ENCODE data around the gene EMP2.

The EMP2 gene

GRCh38 chr16:10592611-10593010 lies 12.2 kb upstream of the EMP2 start:
- H3K27ac ChIP-seq (ENCODE audit: low read length), result no peak overlapping the region
- H3K9me3 ChIP-seq (ENCODE audit: control insufficient read depth in 2 of 2, low read length in 2 of 2), result no peaks in the 10 kb centered on the region
- H3K27me3 ChIP-seq (ENCODE audit: control insufficient read depth in 1 of 2, insufficient read depth in 2 of 2, low read length in 2 of 2), result no peaks in the 10 kb centered on the region
- H3K4me1 ChIP-seq (ENCODE audit: control insufficient read depth, insufficient read depth, low read length), result peaks cover under 1% of the 10 kb centered on the region
- H3K4me3 ChIP-seq (ENCODE audit: low read length in 2 of 2), result no peak overlapping the region
- H3K36me3 ChIP-seq (ENCODE audit: control insufficient read depth in 2 of 2, insufficient read depth in 2 of 2, low read length in 2 of 2), result no peaks in the 10 kb centered on the region
- no peak overlapping the region for H3K9ac ChIP-seq (ENCODE audit: low read length in 2 of 2)

- no peak overlapping the region for H3K9ac ChIP-seq (ENCODE audit: low read length in 2 of 2)
- H3K27me3 ChIP-seq (ENCODE audit: control insufficient read depth in 1 of 2, insufficient read depth in 2 of 2, low read length in 2 of 2), result no peaks in the 10 kb centered on the region
- no peak overlapping the region for H3K4me3 ChIP-seq (ENCODE audit: low read length in 2 of 2)
- H3K36me3 ChIP-seq (ENCODE audit: control insufficient read depth in 2 of 2, insufficient read depth in 2 of 2, low read length in 2 of 2), result no peaks in the 10 kb centered on the region
- no peaks in the 10 kb centered on the region for H3K4me1 ChIP-seq (ENCODE audit: control insufficient read depth, insufficient read depth, low read length)
- H3K9me3 ChIP-seq (ENCODE audit: control insufficient read depth in 2 of 2, low read length in 2 of 2), result no peaks in the 10 kb centered on the region
- no peak overlapping the region for H3K27ac ChIP-seq (ENCODE audit: low read length)
Observed at GRCh38 chr16:10590342-10590741, 9.9 kb upstream of the EMP2 start.

- H3K9me3 ChIP-seq (ENCODE audit: control insufficient read depth in 2 of 2, low read length in 2 of 2), result no peaks in the 10 kb centered on the region
- H3K27me3 ChIP-seq (ENCODE audit: control insufficient read depth in 1 of 2, insufficient read depth in 2 of 2, low read length in 2 of 2), result no peaks in the 10 kb centered on the region
- no peaks in the 10 kb centered on the region for H3K36me3 ChIP-seq (ENCODE audit: control insufficient read depth in 2 of 2, insufficient read depth in 2 of 2, low read length in 2 of 2)
- no peak overlapping the region for H3K27ac ChIP-seq (ENCODE audit: low read length)
- no peaks in the 10 kb centered on the region for H3K4me1 ChIP-seq (ENCODE audit: control insufficient read depth, insufficient read depth, low read length)
- H3K9ac ChIP-seq (ENCODE audit: low read length in 2 of 2), result no peak overlapping the region
- no peak overlapping the region for H3K4me3 ChIP-seq (ENCODE audit: low read length in 2 of 2)
Observed at GRCh38 chr16:10589109-10589508, 8.7 kb upstream of the EMP2 start.

- Histone ChIP-seq H3K4me3 (ENCODE audit: low read length in 2 of 2) (no peak overlapping the region), H3K27ac (ENCODE audit: low read length) (no peak overlapping the region)
Observed at GRCh38 chr16:10587622-10588021, 7.2 kb upstream of the EMP2 start.

GRCh38 chr16:10584981-10585438 lies 4.6 kb upstream of the EMP2 start:
- H3K4me3 ChIP-seq (ENCODE audit: low read length in 2 of 2), result no peak overlapping the region
- no peaks in the 10 kb centered on the region for H3K9me3 ChIP-seq (ENCODE audit: control insufficient read depth in 2 of 2, low read length in 2 of 2)
- no peaks in the 10 kb centered on the region for H3K36me3 ChIP-seq (ENCODE audit: control insufficient read depth in 2 of 2, insufficient read depth in 2 of 2, low read length in 2 of 2)
- no peaks in the 10 kb centered on the region for H3K27me3 ChIP-seq (ENCODE audit: control insufficient read depth in 1 of 2, insufficient read depth in 2 of 2, low read length in 2 of 2)
- H3K27ac ChIP-seq (ENCODE audit: low read length), result no peak overlapping the region
- peaks cover 8% of the 10 kb centered on the region for H3K4me1 ChIP-seq (ENCODE audit: control insufficient read depth, insufficient read depth, low read length)
- H3K9ac ChIP-seq (ENCODE audit: low read length in 2 of 2), result no peak overlapping the region

More at GRCh38 chr16:10587622-10588021, 7.2 kb upstream of the EMP2 start:
- Histone ChIP-seq H3K9ac (ENCODE audit: low read length in 2 of 2) (no peak overlapping the region), H3K4me1 (ENCODE audit: control insufficient read depth, insufficient read depth, low read length) (no peaks in the 10 kb centered on the region), H3K9me3 (ENCODE audit: control insufficient read depth in 2 of 2, low read length in 2 of 2) (no peaks in the 10 kb centered on the region), H3K27me3 (ENCODE audit: control insufficient read depth in 1 of 2, insufficient read depth in 2 of 2, low read length in 2 of 2) (no peaks in the 10 kb centered on the region), H3K36me3 (ENCODE audit: control insufficient read depth in 2 of 2, insufficient read depth in 2 of 2, low read length in 2 of 2) (no peaks in the 10 kb centered on the region)

- H3K4me1 ChIP-seq (ENCODE audit: control insufficient read depth, insufficient read depth, low read length), result peaks cover 22% of the 10 kb centered on the region
- no peak overlapping the region for H3K4me3 ChIP-seq (ENCODE audit: low read length in 2 of 2)
- no peaks in the 10 kb centered on the region for H3K36me3 ChIP-seq (ENCODE audit: control insufficient read depth in 2 of 2, insufficient read depth in 2 of 2, low read length in 2 of 2)
- H3K27me3 ChIP-seq (ENCODE audit: control insufficient read depth in 1 of 2, insufficient read depth in 2 of 2, low read length in 2 of 2), result no peaks in the 10 kb centered on the region
- no peak overlapping the region for H3K27ac ChIP-seq (ENCODE audit: low read length)
- H3K9me3 ChIP-seq (ENCODE audit: control insufficient read depth in 2 of 2, low read length in 2 of 2), result no peaks in the 10 kb centered on the region
- no peak overlapping the region for H3K9ac ChIP-seq (ENCODE audit: low read length in 2 of 2)
Observed at GRCh38 chr16:10583269-10583668, 2.9 kb upstream of the EMP2 start.

GRCh38 chr16:10581507-10581906 lies 1.1 kb upstream of the EMP2 start:
- Histone ChIP-seq H3K36me3 (ENCODE audit: control insufficient read depth in 2 of 2, insufficient read depth in 2 of 2, low read length in 2 of 2) (no peaks in the 10 kb centered on the region), H3K4me3 (ENCODE audit: low read length in 2 of 2) (no peak overlapping the region), H3K4me1 (ENCODE audit: control insufficient read depth, insufficient read depth, low read length) (peaks cover 38% of the 10 kb centered on the region), H3K27me3 (ENCODE audit: control insufficient read depth in 1 of 2, insufficient read depth in 2 of 2, low read length in 2 of 2) (no peaks in the 10 kb centered on the region), H3K9ac (ENCODE audit: low read length in 2 of 2) (no peak overlapping the region), H3K27ac (ENCODE audit: low read length) (peak overlapping the region; percentile 88), H3K9me3 (ENCODE audit: control insufficient read depth in 2 of 2, low read length in 2 of 2) (no peaks in the 10 kb centered on the region)

GRCh38 chr16:10580883-10581247 lies 467 bp upstream of the EMP2 start:
- peak overlapping the region; percentile 82 to 89 for H3K9ac ChIP-seq (ENCODE audit: low read length in 2 of 2)
- peaks cover 43% of the 10 kb centered on the region for H3K4me1 ChIP-seq (ENCODE audit: control insufficient read depth, insufficient read depth, low read length)
- H3K27me3 ChIP-seq (ENCODE audit: control insufficient read depth in 1 of 2, insufficient read depth in 2 of 2, low read length in 2 of 2), result no peaks in the 10 kb centered on the region
- H3K27ac ChIP-seq (ENCODE audit: low read length), result peak overlapping the region; percentile 88
- no peaks in the 10 kb centered on the region for H3K9me3 ChIP-seq (ENCODE audit: control insufficient read depth in 2 of 2, low read length in 2 of 2)
- no peaks in the 10 kb centered on the region for H3K36me3 ChIP-seq (ENCODE audit: control insufficient read depth in 2 of 2, insufficient read depth in 2 of 2, low read length in 2 of 2)
- peak overlapping the region; percentile 61 to 89 for H3K4me3 ChIP-seq (ENCODE audit: low read length in 2 of 2)

GRCh38 chr16:10579575-10579964 lies 828 bp downstream of the EMP2 start:
- peak overlapping the region; percentile 88 for H3K27ac ChIP-seq (ENCODE audit: low read length)
- peaks cover 47% of the 10 kb centered on the region for H3K4me1 ChIP-seq (ENCODE audit: control insufficient read depth, insufficient read depth, low read length)

GRCh38 chr16:10578474-10579316 lies 1.7 kb downstream of the EMP2 start:
- peak overlapping the region; percentile 88 for H3K27ac ChIP-seq (ENCODE audit: low read length)
- peaks cover 49% of the 10 kb centered on the region for H3K4me1 ChIP-seq (ENCODE audit: control insufficient read depth, insufficient read depth, low read length)
- no peaks in the 10 kb centered on the region for H3K36me3 ChIP-seq (ENCODE audit: control insufficient read depth in 2 of 2, insufficient read depth in 2 of 2, low read length in 2 of 2)
- H3K9me3 ChIP-seq (ENCODE audit: control insufficient read depth in 2 of 2, low read length in 2 of 2), result no peaks in the 10 kb centered on the region
- H3K27me3 ChIP-seq (ENCODE audit: control insufficient read depth in 1 of 2, insufficient read depth in 2 of 2, low read length in 2 of 2), result no peaks in the 10 kb centered on the region
- H3K9ac ChIP-seq (ENCODE audit: low read length in 2 of 2), result peak overlapping the region in 1 of 2 donors; percentile 55
- H3K4me3 ChIP-seq (ENCODE audit: low read length in 2 of 2), result peak overlapping the region; percentile 65 to 89

More at GRCh38 chr16:10579575-10579964, 828 bp downstream of the EMP2 start:
- Histone ChIP-seq H3K36me3 (ENCODE audit: control insufficient read depth in 2 of 2, insufficient read depth in 2 of 2, low read length in 2 of 2) (no peaks in the 10 kb centered on the region), H3K9ac (ENCODE audit: low read length in 2 of 2) (peak overlapping the region; percentile 82 to 89), H3K27me3 (ENCODE audit: control insufficient read depth in 1 of 2, insufficient read depth in 2 of 2, low read length in 2 of 2) (no peaks in the 10 kb centered on the region), H3K9me3 (ENCODE audit: control insufficient read depth in 2 of 2, low read length in 2 of 2) (no peaks in the 10 kb centered on the region), H3K4me3 (ENCODE audit: low read length in 2 of 2) (peak overlapping the region; percentile 65 to 89)
